Lower leg skin (tissue), 3 donors: Measurements from ENCODE around the gene ZYX.

Source experiments
- CTCF ChIP-seq, 3 donors: fragments of 450-650 bp; IDR thresholded peaks; one replicate each; pipeline ENCODE4 v1.5.1; 2016; ENCODE audit warnings: antibody characterized with exemption in 3 of 3, mild to moderate bottlenecking in 3 of 3, moderate library complexity in 2 of 3
- POLR2A ChIP-seq, 2 donors: fragments of 450-650 bp; IDR thresholded peaks; one replicate each; pipeline ENCODE4 v1.6.1; 2016 to 2017; ENCODE audit warnings: antibody characterized with exemption in 2 of 2, mild to moderate bottlenecking in 1 of 2, moderate library complexity in 1 of 2

DNA sequence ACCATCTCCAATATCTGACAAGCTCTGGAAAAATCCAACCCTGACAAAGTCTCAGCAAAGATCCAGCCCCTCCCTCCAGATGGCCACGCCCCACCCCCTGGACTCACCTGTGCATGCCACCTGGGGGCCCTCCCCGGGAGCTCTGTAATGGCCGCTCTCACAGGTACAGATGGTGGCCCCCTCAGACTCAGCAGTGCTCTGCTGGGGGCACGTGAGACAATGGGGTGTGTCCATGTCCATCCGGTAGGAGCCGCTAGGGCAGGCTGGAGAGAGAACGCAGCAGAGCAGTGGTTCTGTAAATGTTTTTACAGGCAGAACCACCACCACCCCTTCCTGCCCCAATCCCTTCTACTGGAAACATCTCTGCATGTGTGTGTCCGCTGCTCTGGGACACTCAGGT is 18.0 kb downstream of the ZYX start:
- TF ChIP-seq CTCF (IDR thresholded peaks at IDR 0.05) (no peak), POLR2A (IDR thresholded peaks at IDR 0.05) (no peak)
